RWPE2 (cell line): ENCODE measurements around the gene NUBP2.

ENCODE experiments used
- ATAC-seq: fragments of 200-7000 bp; cut with Tn5 transposase; 3 replicates; pipeline ENCODE4 v1.9.1; 2021; ENCODE audit warnings: low read depth
- DNase-seq: peaks from one replicate; pipeline ENCODE4 v3.0.0-alpha.2; 2020; ENCODE audit warnings: low spot score
- H3K27ac ChIP-seq: fragments of 450-650 bp; 2 replicates; pipeline ENCODE4 v1.5.1; 2017; ENCODE audit warnings: mild to moderate bottlenecking; ENCODE audit not compliant: poor library complexity, severe bottlenecking
- H3K27me3 ChIP-seq: fragments of 250-450 bp; sonication (Bioruptor Pico); 2 replicates; pipeline ENCODE4 v1.5.1; 2021; ENCODE audit warnings: mild to moderate bottlenecking, moderate library complexity; ENCODE audit not compliant: insufficient read depth, poor library complexity, severe bottlenecking
- H3K36me3 ChIP-seq: fragments of 250-450 bp; sonication (Bioruptor Pico); 2 replicates; pipeline ENCODE4 v1.5.1; 2020; ENCODE audit warnings: low read depth, mild to moderate bottlenecking, moderate library complexity
- H3K4me1 ChIP-seq: fragments of 250-450 bp; sonication (Bioruptor Pico); 2 replicates; pipeline ENCODE4 v1.5.1; 2021; ENCODE audit warnings: mild to moderate bottlenecking, moderate library complexity; ENCODE audit not compliant: insufficient read depth, poor library complexity, severe bottlenecking
- H3K4me3 ChIP-seq: fragments of 250-450 bp; sonication (Bioruptor Pico); 2 replicates; pipeline ENCODE4 v1.5.1; 2021; ENCODE audit warnings: mild to moderate bottlenecking, moderate library complexity; ENCODE audit not compliant: severe bottlenecking
- H3K9me3 ChIP-seq: fragments of 250-450 bp; sonication (Bioruptor Pico); 2 replicates; pipeline ENCODE4 v1.5.1; 2021; ENCODE audit warnings: mild to moderate bottlenecking, moderate library complexity; ENCODE audit not compliant: severe bottlenecking
- TF ChIP-seq, protein P1 (sequence below): fragments of 450-650 bp; IDR thresholded peaks from one replicate; pipeline ENCODE4 v1.5.1; 2017; ENCODE audit warnings: mild to moderate bottlenecking, moderate library complexity; ENCODE audit not compliant: poor library complexity, severe bottlenecking

NUBP2 gene

DNA sequence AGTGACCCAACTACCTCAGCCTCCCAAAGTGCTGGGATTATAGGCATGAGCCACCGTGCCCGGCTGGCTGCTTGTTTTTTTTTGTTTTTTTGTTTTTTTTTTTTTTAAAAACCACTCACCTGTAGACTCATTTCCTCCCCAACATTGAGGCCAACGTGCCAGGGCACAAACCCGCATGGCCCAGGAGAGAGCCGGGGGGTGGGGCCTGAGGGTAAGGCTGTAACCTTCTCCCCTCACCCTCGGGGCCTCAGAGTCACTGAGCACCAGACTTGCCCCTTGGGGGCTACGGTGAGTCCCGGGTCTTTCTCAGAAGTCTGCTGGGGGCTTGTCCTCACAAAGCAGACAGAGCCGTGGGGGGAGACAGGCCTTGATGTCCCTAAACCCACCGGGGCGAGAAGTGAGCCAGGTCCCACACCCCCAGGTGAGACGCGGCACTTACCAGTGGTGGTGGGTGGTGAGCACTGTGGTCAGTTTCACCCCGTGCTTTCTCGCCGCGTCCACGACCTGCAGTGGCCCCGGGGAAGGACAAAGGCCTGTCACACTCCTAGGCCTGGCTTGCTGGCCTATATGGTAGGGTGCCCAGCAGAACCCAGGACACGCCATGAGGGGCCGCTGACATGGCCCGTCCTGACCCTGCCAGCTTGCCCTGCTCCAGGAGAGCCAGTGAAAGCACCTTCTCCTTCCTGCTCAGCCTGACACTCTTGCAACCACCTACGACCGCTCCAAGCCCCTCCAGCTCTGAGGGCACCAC is 39.3 kb downstream of the NUBP2 start:
- Histone ChIP-seq H3K36me3 (peaks cover 23% of the 10 kb centered on the region), H3K4me1 (no peaks in the 10 kb centered on the region), H3K27ac (peak overlapping the region; percentile 20), H3K27me3 (no peaks in the 10 kb centered on the region), H3K9me3 (no peaks in the 10 kb centered on the region), H3K4me3 (no peak overlapping the region)
- DNase-seq: peak; percentile 62
- TF ChIP-seq, protein P1, sequence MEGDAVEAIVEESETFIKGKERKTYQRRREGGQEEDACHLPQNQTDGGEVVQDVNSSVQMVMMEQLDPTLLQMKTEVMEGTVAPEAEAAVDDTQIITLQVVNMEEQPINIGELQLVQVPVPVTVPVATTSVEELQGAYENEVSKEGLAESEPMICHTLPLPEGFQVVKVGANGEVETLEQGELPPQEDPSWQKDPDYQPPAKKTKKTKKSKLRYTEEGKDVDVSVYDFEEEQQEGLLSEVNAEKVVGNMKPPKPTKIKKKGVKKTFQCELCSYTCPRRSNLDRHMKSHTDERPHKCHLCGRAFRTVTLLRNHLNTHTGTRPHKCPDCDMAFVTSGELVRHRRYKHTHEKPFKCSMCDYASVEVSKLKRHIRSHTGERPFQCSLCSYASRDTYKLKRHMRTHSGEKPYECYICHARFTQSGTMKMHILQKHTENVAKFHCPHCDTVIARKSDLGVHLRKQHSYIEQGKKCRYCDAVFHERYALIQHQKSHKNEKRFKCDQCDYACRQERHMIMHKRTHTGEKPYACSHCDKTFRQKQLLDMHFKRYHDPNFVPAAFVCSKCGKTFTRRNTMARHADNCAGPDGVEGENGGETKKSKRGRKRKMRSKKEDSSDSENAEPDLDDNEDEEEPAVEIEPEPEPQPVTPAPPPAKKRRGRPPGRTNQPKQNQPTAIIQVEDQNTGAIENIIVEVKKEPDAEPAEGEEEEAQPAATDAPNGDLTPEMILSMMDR: no peak
- ATAC-seq: no peak

DNA sequence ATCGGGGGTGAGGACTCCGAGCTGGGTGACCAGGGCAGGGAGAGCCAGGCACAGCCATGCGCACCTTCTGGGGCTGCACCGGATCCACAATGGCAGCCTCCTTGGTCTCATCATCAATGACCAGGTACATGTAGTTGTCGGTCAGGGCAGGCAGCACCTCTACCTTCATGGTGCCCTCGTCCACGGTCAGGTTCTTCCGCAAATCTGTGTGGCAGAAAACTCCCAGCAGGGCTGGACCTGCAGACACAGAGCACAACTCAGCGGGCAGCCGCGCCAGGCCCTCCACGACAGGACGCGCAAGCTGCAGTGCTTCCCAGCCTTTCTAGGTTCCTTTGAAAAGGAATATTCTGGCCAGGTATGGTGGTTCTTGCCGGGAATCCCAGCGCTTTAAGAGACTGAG is 40.0 kb downstream of the NUBP2 start:
- ATAC-seq (no peak), DNase-seq (no peak)
- Histone ChIP-seq H3K4me1 (no peaks in the 10 kb centered on the region), H3K27ac (no peak overlapping the region), H3K9me3 (no peaks in the 10 kb centered on the region), H3K4me3 (no peak overlapping the region), H3K27me3 (no peaks in the 10 kb centered on the region), H3K36me3 (peaks cover 23% of the 10 kb centered on the region)
- TF ChIP-seq, protein P1: no peak

DNA sequence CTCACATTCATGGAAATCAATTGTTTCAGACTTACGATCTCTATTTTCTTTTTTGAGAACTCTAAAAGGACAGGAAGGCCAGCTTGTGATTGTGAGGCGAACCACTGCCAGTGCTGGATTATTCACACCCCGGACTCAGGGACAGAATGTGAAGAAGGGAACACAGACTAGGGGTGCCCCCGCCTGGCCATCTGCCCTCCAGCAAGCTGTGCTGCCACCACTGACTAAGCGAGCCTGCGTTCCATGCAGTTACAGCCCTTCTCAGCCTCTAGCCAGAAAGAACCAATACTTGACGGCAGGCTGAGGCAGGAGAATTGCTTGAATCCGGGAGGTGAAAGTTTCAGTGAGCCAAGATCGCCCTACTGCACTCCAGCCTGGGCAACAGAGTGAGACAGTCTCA is 41.1 kb downstream of the NUBP2 start:
- DNase-seq: peak; percentile 75
- no peaks in the 10 kb centered on the region for H3K27me3 ChIP-seq
- ATAC-seq: peak; percentile 40
- TF ChIP-seq, protein P1: peak; percentile 61
- H3K27ac ChIP-seq: no peak overlapping the region
- peaks cover 6% of the 10 kb centered on the region for H3K4me1 ChIP-seq
- no peaks in the 10 kb centered on the region for H3K9me3 ChIP-seq
- H3K36me3 ChIP-seq: peaks cover 23% of the 10 kb centered on the region
- H3K4me3 ChIP-seq: no peak overlapping the region

DNA sequence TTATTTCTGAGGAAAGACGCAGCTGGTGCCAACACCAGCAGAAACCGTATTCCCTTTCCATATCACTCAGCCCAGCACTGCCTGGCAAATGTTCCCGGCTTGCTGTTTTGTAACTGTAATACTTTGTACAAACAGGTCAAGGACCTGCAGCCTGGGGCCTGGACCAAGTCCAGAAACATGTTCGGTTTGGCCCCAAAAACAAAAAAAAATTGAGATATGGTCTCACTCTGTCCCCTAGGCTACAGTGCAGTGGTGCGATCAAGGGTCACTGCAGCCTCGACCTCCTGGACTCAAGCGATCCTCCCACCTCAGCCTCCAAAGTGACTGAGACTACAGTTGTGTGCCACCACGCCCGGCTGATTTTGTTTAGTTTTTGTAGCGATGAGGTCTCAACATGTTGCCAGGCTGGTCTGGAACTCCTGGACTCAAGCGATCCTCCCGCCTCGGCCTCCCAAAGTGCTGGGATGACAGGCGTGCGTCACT is 42.7 kb downstream of the NUBP2 start:
- peak overlapping the region; percentile 62 for H3K4me3 ChIP-seq
- H3K9me3 ChIP-seq: no peaks in the 10 kb centered on the region
- no peaks in the 10 kb centered on the region for H3K27me3 ChIP-seq
- DNase-seq (no peak), ATAC-seq (no peak)
- TF ChIP-seq, protein P1: no peak
- H3K4me1 ChIP-seq: peaks cover 6% of the 10 kb centered on the region
- no peak overlapping the region for H3K27ac ChIP-seq
- H3K36me3 ChIP-seq: peaks cover 25% of the 10 kb centered on the region
